Measurements from ENCODE around the gene TSC22D1.

The TSC22D1 gene

GRCh38 chr13:44431150-44431549, 145.0 kb downstream of the TSC22D1 start:
- DNase-seq = no peak
- TF ChIP-seq POLR2A (IDR thresholded peaks at IDR 0.05; ENCODE audit: low read length) = no peak
- TF ChIP-seq GATA1 (IDR thresholded peaks at IDR 0.05; ENCODE audit: low read depth, low read length) = no peak

- peak in 1 of 2 experiments; percentile 34 for DNase-seq
- TF ChIP-seq GATA1 (IDR thresholded peaks at IDR 0.05; ENCODE audit: low read depth, low read length) = no peak
- TF ChIP-seq POLR2A (IDR thresholded peaks at IDR 0.05; ENCODE audit: low read length) = no peak
Observed at GRCh38 chr13:44429311-44429710, 146.8 kb downstream of the TSC22D1 start.

GRCh38 chr13:44426461-44426860, 149.7 kb downstream of the TSC22D1 start:
- no peak for DNase-seq
- TF ChIP-seq POLR2A (IDR thresholded peaks at IDR 0.05; ENCODE audit: low read length) (no peak), GATA1 (IDR thresholded peaks at IDR 0.05; ENCODE audit: low read depth, low read length) (no peak)

- no peak for DNase-seq
- TF ChIP-seq GATA1 (IDR thresholded peaks at IDR 0.05; ENCODE audit: low read depth, low read length) (no peak), POLR2A (IDR thresholded peaks at IDR 0.05; ENCODE audit: low read length) (no peak)
Observed at GRCh38 chr13:44425815-44426078, 150.4 kb downstream of the TSC22D1 start.

- peak; percentile 43 to 61 for DNase-seq
- TF ChIP-seq POLR2A (IDR thresholded peaks at IDR 0.05; ENCODE audit: low read length) = no peak
- peak; percentile 37 for TF ChIP-seq GATA1 (IDR thresholded peaks at IDR 0.05; ENCODE audit: low read depth, low read length)
Observed at GRCh38 chr13:44425041-44425814, 150.9 kb downstream of the TSC22D1 start.

- TF ChIP-seq POLR2A (IDR thresholded peaks at IDR 0.05; ENCODE audit: low read length) (no peak), GATA1 (IDR thresholded peaks at IDR 0.05; ENCODE audit: low read depth, low read length) (no peak)
- no peak for DNase-seq
Observed at GRCh38 chr13:44423824-44424223, 152.3 kb downstream of the TSC22D1 start.

- no peak for TF ChIP-seq POLR2A (IDR thresholded peaks at IDR 0.05; ENCODE audit: low read length)
- no peak for TF ChIP-seq GATA1 (IDR thresholded peaks at IDR 0.05; ENCODE audit: low read depth, low read length)
- no peak for DNase-seq
Observed at GRCh38 chr13:44422755-44423643, 153.1 kb downstream of the TSC22D1 start.

GRCh38 chr13:44421853-44422525, 154.1 kb downstream of the TSC22D1 start:
- DNase-seq = no peak
- TF ChIP-seq POLR2A (IDR thresholded peaks at IDR 0.05; ENCODE audit: low read length) (no peak), GATA1 (IDR thresholded peaks at IDR 0.05; ENCODE audit: low read depth, low read length) (no peak)

- DNase-seq = no peak
- TF ChIP-seq POLR2A (IDR thresholded peaks at IDR 0.05; ENCODE audit: low read length) (no peak), GATA1 (IDR thresholded peaks at IDR 0.05; ENCODE audit: low read depth, low read length) (no peak)
Observed at GRCh38 chr13:44420376-44421220, 155.5 kb downstream of the TSC22D1 start.

- TF ChIP-seq POLR2A (IDR thresholded peaks at IDR 0.05; ENCODE audit: low read length) (no peak), GATA1 (IDR thresholded peaks at IDR 0.05; ENCODE audit: low read depth, low read length) (no peak)
- no peak for DNase-seq
Observed at GRCh38 chr13:44417876-44418275, 158.3 kb downstream of the TSC22D1 start.

- TF ChIP-seq POLR2A (IDR thresholded peaks at IDR 0.05; ENCODE audit: low read length) (no peak), GATA1 (IDR thresholded peaks at IDR 0.05; ENCODE audit: low read depth, low read length) (no peak)
- no peak for DNase-seq
Observed at GRCh38 chr13:44417446-44417845, 158.7 kb downstream of the TSC22D1 start.

GRCh38 chr13:44416744-44417143, 159.4 kb downstream of the TSC22D1 start:
- DNase-seq = no peak
- no peak for TF ChIP-seq POLR2A (IDR thresholded peaks at IDR 0.05; ENCODE audit: low read length)

- DNase-seq = no peak
- TF ChIP-seq POLR2A (IDR thresholded peaks at IDR 0.05; ENCODE audit: low read length) = no peak
- TF ChIP-seq GATA1 (IDR thresholded peaks at IDR 0.05; ENCODE audit: low read depth, low read length) = no peak
Observed at GRCh38 chr13:44416301-44416700, 159.8 kb downstream of the TSC22D1 start.
